ENCODE data around the gene ANXA7.
A peak's percentile ranks its signal among the peaks of the same experiment; 100 is the strongest.

ANXA7 gene

DNA sequence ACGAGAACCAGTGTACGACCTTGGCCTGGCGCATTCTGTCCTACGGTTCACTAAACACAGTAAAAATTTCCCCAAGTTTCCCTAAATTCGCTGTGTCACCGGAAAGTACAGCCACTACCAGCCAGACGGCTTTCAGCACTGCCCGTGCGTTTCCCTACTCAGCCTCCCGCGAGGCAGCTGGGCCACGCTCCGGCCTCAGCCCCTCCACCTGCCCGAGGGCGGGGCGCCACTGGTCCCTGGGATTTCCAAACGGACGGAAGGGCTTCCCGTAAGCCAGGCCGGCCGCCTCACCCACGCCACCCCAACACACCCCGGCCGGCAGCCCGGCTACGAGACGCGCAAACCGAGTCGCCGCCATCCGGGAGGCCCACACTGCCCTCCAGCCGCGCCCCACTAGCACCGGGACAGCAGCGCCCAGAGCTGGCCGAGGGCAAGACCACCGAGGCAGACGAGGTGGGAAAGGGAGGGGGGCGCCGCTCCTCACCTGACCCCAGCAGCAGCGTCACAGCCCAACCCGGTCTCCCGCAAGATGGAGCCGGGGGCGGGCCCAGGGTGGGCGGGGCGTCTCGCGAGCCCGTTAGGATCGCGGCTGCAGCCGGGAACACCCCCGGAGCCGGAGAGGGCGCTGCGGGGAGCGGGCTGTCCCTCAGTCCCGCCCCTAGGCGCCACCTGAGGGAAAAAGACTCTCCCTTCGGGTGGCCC, at the start of gene ANXA7:
TSS of gene ANXA7 (minus strand) at position 531 of the 702 bp plus-strand sequence. CDS start 13,202 bp downstream, outside the sequence.
- H3K4me3 ChIP-seq = peak within 1 kb of the TSS; percentile 66 to 99 (median 84)
- peak within 1 kb of the TSS; percentile 72 to 100 (median 92) for H3K27ac ChIP-seq

- Histone ChIP-seq H3K4me3 (no peak overlapping the region), H3K27ac (peak overlapping the region in 1 of 21 experiments; percentile 34)
Measured at GRCh38 chr10:73460897-73461296, 47.0 kb upstream of the ANXA7 start.

DNA sequence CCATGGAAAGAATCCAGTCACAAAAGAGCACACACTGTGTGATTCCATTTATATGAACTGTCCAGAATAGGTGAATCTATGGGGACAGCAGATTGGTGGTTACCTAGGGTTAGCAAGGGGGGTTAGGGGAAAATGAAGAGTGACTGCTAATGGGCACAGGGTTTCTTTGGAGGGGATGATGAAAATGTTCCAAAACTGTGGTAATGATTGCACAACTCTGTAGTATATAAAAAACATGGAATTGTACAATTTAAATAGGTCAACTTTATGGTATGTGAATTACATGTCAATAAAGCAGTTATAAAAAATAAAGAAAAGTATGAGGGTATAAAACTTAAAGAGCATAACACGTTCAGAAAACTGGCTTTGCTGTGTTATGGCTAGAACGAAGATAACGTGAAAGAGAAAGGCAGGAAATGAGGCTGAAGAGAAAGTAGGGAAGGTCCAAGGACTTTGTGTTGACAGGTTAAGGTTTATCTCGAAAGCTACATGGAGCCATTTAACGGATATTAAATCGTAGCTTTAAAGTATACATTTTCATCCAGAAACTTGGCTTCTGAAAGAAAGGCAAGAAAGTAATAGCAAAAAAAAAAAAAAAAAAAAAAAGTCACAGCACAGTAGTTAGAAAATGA, 45.9 kb upstream of the ANXA7 start:
- H3K27ac ChIP-seq = no peak overlapping the region

DNA sequence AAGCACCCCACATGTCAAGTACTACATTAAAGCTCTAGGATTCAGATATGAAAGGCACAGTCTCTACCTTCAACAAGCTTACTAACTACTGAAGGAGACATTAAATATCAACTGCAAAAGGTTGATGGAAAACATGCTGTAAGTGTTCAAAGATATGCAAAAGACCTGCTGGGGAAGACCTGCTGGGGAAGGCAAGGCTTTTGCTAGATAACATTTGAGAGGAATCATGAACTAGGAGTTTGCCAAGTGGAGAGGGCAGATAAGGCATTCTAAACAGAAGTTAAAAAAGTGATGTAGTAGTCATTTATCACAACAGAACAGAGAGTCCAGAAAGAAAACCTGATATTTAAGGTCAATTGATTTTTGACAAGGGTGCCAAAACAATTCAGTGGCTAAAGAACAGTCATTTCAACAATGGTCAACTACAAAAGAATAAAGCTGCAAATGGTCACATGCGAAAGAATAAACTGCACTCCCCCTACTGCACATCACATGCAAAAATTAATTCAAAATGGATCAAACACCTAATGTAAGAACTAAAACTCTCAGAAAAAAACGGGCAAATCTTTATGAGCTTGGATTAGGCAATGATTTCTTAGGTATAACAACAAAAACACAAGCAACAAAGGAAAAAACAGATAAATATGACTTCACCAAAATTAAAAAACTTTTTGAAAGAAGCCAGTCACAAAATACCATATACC, 42.5 kb upstream of the ANXA7 start:
- H3K27ac ChIP-seq = no peak overlapping the region

More for the DNA sequence above, 45.9 kb upstream of the ANXA7 start:
- H3K4me3 ChIP-seq = no peak overlapping the region

DNA sequence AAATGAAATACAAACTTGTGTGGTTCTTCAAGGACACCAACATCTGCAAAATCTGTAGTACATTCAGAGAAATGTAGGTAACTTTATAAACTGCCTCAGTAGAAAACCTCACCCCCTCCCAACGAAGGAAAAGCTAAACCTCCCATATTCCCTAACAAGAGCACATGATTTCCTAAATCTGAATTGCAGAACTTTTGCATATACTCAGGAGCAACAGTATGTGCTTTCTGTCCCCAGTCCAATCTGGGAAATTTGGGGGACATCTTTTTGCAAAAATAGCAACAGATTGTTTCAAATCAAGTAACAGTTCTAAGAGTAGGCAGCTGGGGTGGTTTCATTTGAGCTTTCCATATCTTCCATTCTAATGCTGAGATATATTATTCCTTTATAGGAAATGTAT, 35.3 kb upstream of the ANXA7 start:
- Histone ChIP-seq H3K4me3 (no peak overlapping the region), H3K27ac (no peak overlapping the region)

More for the DNA sequence above, 42.5 kb upstream of the ANXA7 start:
- no peak overlapping the region for H3K4me3 ChIP-seq

- Histone ChIP-seq H3K27ac (no peak overlapping the region), H3K4me3 (no peak overlapping the region)
Measured at GRCh38 chr10:73448384-73448783, 34.5 kb upstream of the ANXA7 start.

GRCh38 chr10:73446926-73447325, 33.1 kb upstream of the ANXA7 start:
- Histone ChIP-seq H3K4me3 (no peak overlapping the region), H3K27ac (no peak overlapping the region)

DNA sequence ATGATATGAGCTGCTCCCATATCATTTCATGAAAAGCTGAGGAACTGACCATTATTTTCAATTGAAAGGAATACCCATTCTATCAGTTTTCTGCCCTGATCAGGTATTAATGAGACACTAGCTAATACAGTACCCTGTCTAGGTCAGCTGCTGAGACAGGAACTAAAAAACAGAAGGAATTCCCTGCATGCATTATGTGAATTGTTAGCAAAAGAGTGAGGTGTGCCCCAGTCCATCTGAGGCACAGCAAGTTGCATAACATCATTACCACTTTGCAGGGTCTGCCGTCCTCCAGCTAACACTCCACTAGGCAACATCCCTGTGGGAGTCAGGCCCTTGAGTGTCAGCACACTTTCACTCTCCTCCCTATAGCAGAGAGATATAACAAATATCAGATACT, 30.6 kb upstream of the ANXA7 start:
- Histone ChIP-seq H3K27ac (no peak overlapping the region), H3K4me3 (no peak overlapping the region)

DNA sequence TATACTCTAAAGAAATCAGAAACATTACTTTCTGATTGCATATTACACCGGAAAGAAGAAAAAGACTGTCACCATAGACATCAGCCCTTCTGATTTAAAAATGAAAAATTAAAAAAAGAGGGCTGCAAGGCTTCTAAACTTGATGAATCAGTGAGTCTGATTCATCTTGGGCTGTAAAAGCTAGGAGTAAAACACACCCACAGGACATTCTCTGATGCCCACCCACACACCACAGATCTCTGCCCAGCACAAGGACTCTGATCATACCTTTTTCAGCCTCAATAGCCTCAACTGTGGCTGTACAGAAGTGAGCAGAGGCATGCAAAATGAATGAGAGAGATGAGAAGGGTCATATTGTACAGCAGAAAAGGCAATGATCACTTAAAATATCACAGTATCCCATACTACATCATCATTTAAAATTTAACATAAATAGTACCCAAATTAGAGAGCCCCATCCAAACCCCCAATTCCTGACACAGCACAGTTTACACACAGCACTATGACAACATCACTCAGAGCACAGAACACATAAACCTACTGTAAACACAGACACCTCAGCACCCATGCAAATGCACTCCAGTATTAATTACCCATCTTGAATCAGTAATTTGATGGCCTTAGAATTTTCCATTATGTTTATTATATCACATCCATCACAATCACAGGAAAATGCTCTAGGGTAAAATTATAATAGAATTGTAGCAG, 25.9 kb upstream of the ANXA7 start:
- no peak overlapping the region for H3K27ac ChIP-seq
- H3K4me3 ChIP-seq = no peak overlapping the region

DNA sequence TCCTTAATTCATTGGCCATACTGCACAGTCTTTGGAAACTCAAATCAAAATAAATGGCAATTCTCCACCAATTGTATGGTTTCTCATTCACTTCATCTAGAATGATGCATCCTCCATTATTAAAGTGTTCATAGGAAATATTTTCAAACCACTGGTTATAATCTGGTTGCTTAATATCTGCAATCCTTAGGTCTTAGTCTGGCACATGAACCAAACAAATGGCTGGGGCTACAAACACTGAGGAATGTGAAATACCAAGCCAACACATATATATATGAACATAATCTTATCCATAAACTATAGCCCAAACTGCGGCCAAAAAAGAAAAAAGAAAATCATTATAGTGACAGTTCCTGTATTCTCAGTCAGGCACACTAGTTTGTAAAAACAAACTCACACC, 25.2 kb upstream of the ANXA7 start:
- Histone ChIP-seq H3K27ac (no peak overlapping the region), H3K4me3 (no peak overlapping the region)

DNA sequence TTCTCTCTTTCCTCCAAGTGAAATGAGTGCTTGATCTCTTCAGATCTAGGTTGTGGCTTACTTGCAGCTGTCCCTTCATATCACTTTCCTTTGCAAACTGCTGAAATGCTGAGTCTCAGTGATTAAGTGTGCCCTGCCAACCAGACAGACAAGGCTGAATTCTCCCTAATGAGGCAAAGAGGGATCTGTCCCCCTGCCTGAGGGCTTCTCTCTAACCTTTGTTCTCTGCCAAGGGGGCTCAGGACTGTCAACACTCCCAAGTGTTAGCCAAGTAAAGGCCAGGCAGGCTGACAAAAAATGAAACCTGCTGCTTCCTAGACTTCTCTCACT, 19.6 kb upstream of the ANXA7 start, which contains the start of gene MSS51:
TSS of gene MSS51 (minus strand) at position 24 of the 330 bp plus-strand sequence. CDS start 5,277 bp downstream, outside the sequence.
- Histone ChIP-seq H3K27ac (no peak within 1 kb of the TSS), H3K4me3 (no peak within 1 kb of the TSS)

- no peak overlapping the region for H3K27ac ChIP-seq
- no peak overlapping the region for H3K4me3 ChIP-seq
Measured at GRCh38 chr10:73432646-73433537, 19.0 kb upstream of the ANXA7 start.

GRCh38 chr10:73426318-73426717, 12.5 kb upstream of the ANXA7 start:
- H3K4me3 ChIP-seq = no peak overlapping the region
- no peak overlapping the region for H3K27ac ChIP-seq

GRCh38 chr10:73424478-73424877, 10.6 kb upstream of the ANXA7 start:
- H3K4me3 ChIP-seq = no peak overlapping the region
- H3K27ac ChIP-seq = no peak overlapping the region

GRCh38 chr10:73423309-73423708, 9.5 kb upstream of the ANXA7 start:
- Histone ChIP-seq H3K27ac (no peak overlapping the region), H3K4me3 (no peak overlapping the region)

GRCh38 chr10:73416571-73416970, 2.7 kb upstream of the ANXA7 start:
- Histone ChIP-seq H3K4me3 (no peak overlapping the region), H3K27ac (no peak overlapping the region)

DNA sequence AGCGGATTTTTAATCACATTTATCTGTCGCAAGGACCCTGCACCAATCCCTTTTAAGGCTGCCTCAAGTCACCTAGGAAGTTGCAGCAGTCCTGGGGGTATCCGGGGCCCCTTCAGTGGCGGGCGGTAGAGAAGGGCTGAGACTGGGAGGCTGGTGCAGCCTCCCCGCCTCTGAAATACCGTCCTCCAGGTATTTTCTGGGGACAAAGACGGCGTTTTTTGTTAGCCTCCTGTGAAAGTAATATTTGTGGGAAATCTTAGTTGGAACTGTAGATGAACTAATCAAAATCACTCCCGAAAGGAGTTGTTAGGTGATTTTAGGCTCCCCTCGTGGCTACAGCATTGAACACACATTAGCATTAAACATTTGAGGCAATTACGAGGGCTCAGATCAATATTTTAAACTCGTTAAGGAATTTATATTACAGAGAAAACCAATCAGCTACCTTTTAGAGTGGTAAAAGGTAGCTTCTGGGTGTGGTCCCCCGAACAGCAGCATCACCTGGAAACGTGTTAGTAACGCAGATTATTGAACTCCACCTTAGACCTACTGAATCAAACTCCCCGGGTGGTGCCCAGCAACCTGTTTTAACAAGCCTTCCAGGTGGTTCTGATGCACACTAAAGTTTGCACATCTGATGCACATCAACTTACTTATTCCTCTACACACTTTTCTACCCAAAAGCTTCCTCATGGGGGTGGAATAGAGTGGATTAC, 530 bp upstream of the ANXA7 start:
- H3K27ac ChIP-seq = peak overlapping the region in 20 of 21 experiments; percentile 83 to 100 (median 92)
- H3K4me3 ChIP-seq = peak overlapping the region; percentile 66 to 99 (median 84)

DNA sequence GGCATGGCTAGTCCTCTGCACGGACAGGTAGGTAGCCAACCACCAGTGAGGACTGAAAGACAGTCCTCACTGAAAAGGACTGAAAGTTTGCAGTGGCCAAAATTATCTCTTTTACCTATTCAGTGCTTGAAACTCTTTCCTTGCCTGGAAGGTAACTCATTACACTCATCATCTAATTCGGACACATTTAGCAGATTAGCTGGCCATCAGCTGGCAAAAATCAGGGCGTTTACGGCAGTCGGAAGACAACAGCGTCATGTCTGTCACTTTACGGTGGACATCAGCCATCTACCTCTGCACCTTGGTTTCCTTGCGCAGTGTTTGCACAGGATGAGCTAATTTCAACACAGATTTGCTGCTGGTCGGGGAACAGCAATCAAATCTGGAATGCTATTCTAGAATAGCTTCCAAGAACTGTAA, 740 bp downstream of the ANXA7 start:
- peak overlapping the region; percentile 72 to 100 (median 92) for H3K27ac ChIP-seq

DNA sequence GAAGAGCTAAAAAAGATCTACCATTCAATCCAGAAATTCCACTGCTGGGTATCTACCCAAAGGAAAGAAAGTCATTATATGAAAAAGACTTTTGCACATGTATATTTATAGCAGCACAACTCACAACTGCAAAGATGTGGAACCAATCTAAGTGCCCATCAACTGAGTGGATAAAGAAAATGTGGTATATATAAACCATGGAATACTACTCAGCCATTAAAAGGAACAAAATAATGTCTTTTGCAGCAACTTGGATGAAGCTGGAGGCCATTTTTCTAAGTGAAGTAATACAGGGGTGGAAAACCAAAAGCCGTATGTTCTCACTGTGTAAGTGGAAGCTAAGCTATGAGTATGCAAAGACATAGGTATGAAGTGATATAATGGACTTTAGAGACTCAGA, 3.0 kb downstream of the ANXA7 start:
- Histone ChIP-seq H3K27ac (no peak overlapping the region), H3K4me3 (no peak overlapping the region)

More for the DNA sequence above, 740 bp downstream of the ANXA7 start:
- H3K4me3 ChIP-seq = peak overlapping the region; percentile 66 to 99 (median 84)
